ENCODE results near the gene SLC25A12. TPM values are rescaled to one million over a fixed set of nuclear protein-coding genes. Genes with fewer than 3 reads are reported as not detected.

The SLC25A12 gene
- total and polyA plus RNA-seq, 2 of the 13 experiments (the other 11 are each of a cell fraction or from before 2014, with no cell fraction given) = 8.1 to 15.9 TPM

- Histone ChIP-seq H4K20me1 (ENCODE audit: insufficient read depth, low read length) (no peaks in the 10 kb centered on the region), H3K4me2 (ENCODE audit: low read depth, low read length) (no peak overlapping the region), H3K9ac (ENCODE audit: insufficient read depth, low read depth, low read length) (no peak overlapping the region), H3K79me2 (ENCODE audit: insufficient read depth, low read length) (no peaks in the 10 kb centered on the region), H3K27me3 (ENCODE audit: control insufficient read depth in 1 of 2, insufficient read depth in 2 of 2, low read length in 2 of 2) (no peaks in the 10 kb centered on the region), H3K4me1 (ENCODE audit: insufficient read depth, low read length) (peaks cover 49% of the 10 kb centered on the region), H3K36me3 (replicated peaks in 1 of 2; ENCODE audit: control insufficient read depth in 1 of 2, insufficient read depth in 2 of 2, low read length in 2 of 2) (no peaks in the 10 kb centered on the region), H2AFZ (ENCODE audit: low read length) (no peak overlapping the region), H3K9me3 (ENCODE audit: low read length) (no peaks in the 10 kb centered on the region), H3K27ac (ENCODE audit: extremely low read length, insufficient read depth, low read length) (no peak overlapping the region), H3K4me3 (replicated peaks in 1 of 3; ENCODE audit: insufficient read depth in 1 of 3, low read depth in 2 of 3, low read length in 3 of 3) (no peak overlapping the region)
- ChIA-PET POLR2A (no interaction called here), CTCF (ENCODE audit: low intra/inter-chr PET ratio, low total read pairs) (interaction anchor here (0.7 kb wide), 1 partner anchor 14 kb away, joined by 3 read pairs; no protein-coding TSS in a partner anchor)
- intact Hi-C loops (cut with micrococcal nuclease; ENCODE audit: unreplicated experiment) = no loop called here
- FAIRE-seq (no peak), DNase-seq (ENCODE audit: low spot score) (no peak), ATAC-seq (no peak)
- in situ Hi-C loops (cut with HindIII; ENCODE audit: extremely low pct_ligation_motif_present, low pct_unique_long_range_greater_than_20kb) = loop anchor here (10.0 kb wide), 1 partner anchor 311 kb away; the partner anchor contains the start of gene DLX2
- BruUV-seq (replicated peaks) = no TSS peak
- TF ChIP-seq, protein P1, sequence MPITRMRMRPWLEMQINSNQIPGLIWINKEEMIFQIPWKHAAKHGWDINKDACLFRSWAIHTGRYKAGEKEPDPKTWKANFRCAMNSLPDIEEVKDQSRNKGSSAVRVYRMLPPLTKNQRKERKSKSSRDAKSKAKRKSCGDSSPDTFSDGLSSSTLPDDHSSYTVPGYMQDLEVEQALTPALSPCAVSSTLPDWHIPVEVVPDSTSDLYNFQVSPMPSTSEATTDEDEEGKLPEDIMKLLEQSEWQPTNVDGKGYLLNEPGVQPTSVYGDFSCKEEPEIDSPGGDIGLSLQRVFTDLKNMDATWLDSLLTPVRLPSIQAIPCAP (CRISPR knock-in tag; IDR thresholded peaks at IDR 0.05; ENCODE audit: low read depth) = no peak
- TF ChIP-seq ZNF326 (CRISPR knock-in tag; IDR thresholded peaks at IDR 0.05; ENCODE audit: borderline replicate concordance) (no peak), RBFOX2 (IDR thresholded peaks at IDR 0.05; ENCODE audit: low read depth, low read length) (no peak), MLXIP (CRISPR knock-in tag; IDR thresholded peaks at IDR 0.05; ENCODE audit: borderline replicate concordance) (no peak), PHF20 (CRISPR knock-in tag; IDR thresholded peaks at IDR 0.05) (no peak), SRSF9 (IDR thresholded peaks at IDR 0.05; ENCODE audit: borderline replicate concordance, insufficient read depth, low read depth, low read length, poor library complexity, severe bottlenecking) (no peak), FOSL2 (CRISPR knock-in tag; IDR thresholded peaks at IDR 0.05) (no peak), TOE1 (CRISPR knock-in tag; IDR thresholded peaks at IDR 0.05) (no peak), PAWR (CRISPR knock-in tag; IDR thresholded peaks at IDR 0.05; ENCODE audit: borderline replicate concordance) (no peak), SIN3B (IDR thresholded peaks at IDR 0.05; ENCODE audit: low read length) (no peak), RBM22 (optimal IDR thresholded peaks at IDR 0.05; ENCODE audit: low read length) (no peak), ZKSCAN5 (CRISPR knock-in tag; IDR thresholded peaks at IDR 0.05) (no peak)
- TF ChIP-seq, protein P2, sequence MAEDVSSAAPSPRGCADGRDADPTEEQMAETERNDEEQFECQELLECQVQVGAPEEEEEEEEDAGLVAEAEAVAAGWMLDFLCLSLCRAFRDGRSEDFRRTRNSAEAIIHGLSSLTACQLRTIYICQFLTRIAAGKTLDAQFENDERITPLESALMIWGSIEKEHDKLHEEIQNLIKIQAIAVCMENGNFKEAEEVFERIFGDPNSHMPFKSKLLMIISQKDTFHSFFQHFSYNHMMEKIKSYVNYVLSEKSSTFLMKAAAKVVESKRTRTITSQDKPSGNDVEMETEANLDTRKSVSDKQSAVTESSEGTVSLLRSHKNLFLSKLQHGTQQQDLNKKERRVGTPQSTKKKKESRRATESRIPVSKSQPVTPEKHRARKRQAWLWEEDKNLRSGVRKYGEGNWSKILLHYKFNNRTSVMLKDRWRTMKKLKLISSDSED (CRISPR knock-in tag; IDR thresholded peaks at IDR 0.05) = no peak
- TF ChIP-seq, protein P3, sequence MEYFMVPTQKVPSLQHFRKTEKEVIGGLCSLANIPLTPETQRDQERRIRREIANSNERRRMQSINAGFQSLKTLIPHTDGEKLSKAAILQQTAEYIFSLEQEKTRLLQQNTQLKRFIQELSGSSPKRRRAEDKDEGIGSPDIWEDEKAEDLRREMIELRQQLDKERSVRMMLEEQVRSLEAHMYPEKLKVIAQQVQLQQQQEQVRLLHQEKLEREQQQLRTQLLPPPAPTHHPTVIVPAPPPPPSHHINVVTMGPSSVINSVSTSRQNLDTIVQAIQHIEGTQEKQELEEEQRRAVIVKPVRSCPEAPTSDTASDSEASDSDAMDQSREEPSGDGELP (IDR thresholded peaks at IDR 0.05; ENCODE audit: borderline replicate concordance, low read depth) = no peak
- 90% methylated on average over 6 of the region's 6 CpGs for WGBS (ENCODE audit: low lambda C conversion rate)
Observed at GRCh38 chr2:171793691-171794678, 100.1 kb downstream of the SLC25A12 start.
